ENCODE data around the gene SETBP1. TPM values are rescaled to one million over a fixed set of nuclear protein-coding genes. Genes with fewer than 3 reads are reported as not detected.

Gene SETBP1
- total and polyA plus RNA-seq, 2 donors from 2014 or later = 2.7 to 71.7 TPM

- Histone ChIP-seq H3K4me3 (ENCODE audit: low read length in 3 of 3) (peak overlapping the region in 1 of 3 donors; percentile 18), H3K27me3 (ENCODE audit: control insufficient read depth, insufficient read depth, low read length) (no peaks in the 10 kb centered on the region), H3K4me1 (ENCODE audit: control insufficient read depth in 2 of 3, insufficient read depth in 2 of 3, low read depth in 1 of 3, low read length in 3 of 3) (peaks cover 0 to 31% (median 30%) of the 10 kb centered on the region in 3 donors), H3K36me3 (ENCODE audit: control insufficient read depth in 2 of 3, insufficient read depth in 3 of 3, low read length in 3 of 3) (peaks cover 0 to 5% (median 0%) of the 10 kb centered on the region in 3 donors), H3K9me3 (ENCODE audit: control insufficient read depth in 2 of 3, insufficient read depth in 1 of 3, low read length in 3 of 3) (no peaks in the 10 kb centered on the region), H3K27ac (ENCODE audit: low read depth in 2 of 2, low read length in 2 of 2) (peak overlapping the region; percentile 84 to 85), H3K9ac (ENCODE audit: low read length in 3 of 3) (peak overlapping the region in 1 of 3 donors; percentile 27)
- TF ChIP-seq, protein P1, sequence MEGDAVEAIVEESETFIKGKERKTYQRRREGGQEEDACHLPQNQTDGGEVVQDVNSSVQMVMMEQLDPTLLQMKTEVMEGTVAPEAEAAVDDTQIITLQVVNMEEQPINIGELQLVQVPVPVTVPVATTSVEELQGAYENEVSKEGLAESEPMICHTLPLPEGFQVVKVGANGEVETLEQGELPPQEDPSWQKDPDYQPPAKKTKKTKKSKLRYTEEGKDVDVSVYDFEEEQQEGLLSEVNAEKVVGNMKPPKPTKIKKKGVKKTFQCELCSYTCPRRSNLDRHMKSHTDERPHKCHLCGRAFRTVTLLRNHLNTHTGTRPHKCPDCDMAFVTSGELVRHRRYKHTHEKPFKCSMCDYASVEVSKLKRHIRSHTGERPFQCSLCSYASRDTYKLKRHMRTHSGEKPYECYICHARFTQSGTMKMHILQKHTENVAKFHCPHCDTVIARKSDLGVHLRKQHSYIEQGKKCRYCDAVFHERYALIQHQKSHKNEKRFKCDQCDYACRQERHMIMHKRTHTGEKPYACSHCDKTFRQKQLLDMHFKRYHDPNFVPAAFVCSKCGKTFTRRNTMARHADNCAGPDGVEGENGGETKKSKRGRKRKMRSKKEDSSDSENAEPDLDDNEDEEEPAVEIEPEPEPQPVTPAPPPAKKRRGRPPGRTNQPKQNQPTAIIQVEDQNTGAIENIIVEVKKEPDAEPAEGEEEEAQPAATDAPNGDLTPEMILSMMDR (IDR thresholded peaks at IDR 0.05; ENCODE audit: borderline replicate concordance, extremely low read depth, insufficient read depth) = no peak
- DNase-seq (peak in 1 of 5 donors; percentile 62), FAIRE-seq (peak; percentile 84)
- intact Hi-C loops (cut with DNase I) = no loop called here
Measured at GRCh38 chr18:44708451-44709083, 27.9 kb downstream of the SETBP1 start.

DNA sequence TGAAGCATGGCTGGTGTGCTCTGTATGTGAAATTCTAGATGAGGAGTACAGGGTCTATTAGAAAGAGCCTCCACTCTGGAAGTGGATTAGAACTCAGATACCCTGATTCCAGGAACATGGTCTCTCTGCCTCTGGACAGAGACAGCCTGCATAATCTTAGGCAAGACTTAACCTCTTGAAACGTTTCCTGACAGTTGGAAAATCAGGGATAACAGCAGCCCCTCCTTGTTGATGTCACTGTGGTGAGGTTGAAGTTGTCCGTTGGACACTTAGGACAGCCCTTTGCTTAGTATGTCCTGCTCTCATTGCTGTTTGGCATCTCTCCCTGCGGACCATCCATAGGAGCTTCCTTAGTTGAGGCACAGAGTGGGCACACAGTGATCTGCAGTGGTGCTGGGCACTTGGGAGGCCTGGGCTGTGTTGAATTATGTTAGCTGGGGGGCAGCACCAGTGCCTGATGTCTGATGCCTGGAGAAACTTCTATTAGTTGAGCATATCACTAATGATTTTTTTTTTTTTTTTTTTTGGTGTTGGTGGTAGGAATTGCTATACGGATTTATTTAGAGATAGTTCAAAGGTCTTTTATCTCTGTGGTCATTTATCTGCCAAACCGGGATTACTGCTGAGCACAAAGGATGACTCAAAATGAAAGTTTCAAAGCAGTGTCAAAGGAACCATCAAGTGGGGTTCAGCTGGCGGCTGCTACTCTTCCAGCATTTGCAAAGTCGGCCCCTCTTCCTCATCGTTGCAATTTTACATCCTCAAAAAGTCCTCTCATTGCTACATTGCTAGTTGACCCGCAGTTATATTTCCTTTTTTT lies 28.8 kb downstream of the SETBP1 start:
- TF ChIP-seq, protein P1 (IDR thresholded peaks at IDR 0.05; ENCODE audit: borderline replicate concordance, extremely low read depth, insufficient read depth) = no peak

GRCh38 chr18:44710931-44711330 lies 30.2 kb downstream of the SETBP1 start:
- Histone ChIP-seq H3K4me1 (ENCODE audit: control insufficient read depth in 2 of 3, insufficient read depth in 2 of 3, low read depth in 1 of 3, low read length in 3 of 3) (peaks cover 4 to 34% (median 33%) of the 10 kb centered on the region in 3 donors), H3K9me3 (ENCODE audit: control insufficient read depth in 2 of 3, insufficient read depth in 1 of 3, low read length in 3 of 3) (no peaks in the 10 kb centered on the region), H3K36me3 (ENCODE audit: control insufficient read depth in 2 of 3, insufficient read depth in 3 of 3, low read length in 3 of 3) (peaks cover 0 to 3% (median 0%) of the 10 kb centered on the region in 3 donors), H3K9ac (ENCODE audit: low read length in 3 of 3) (no peak overlapping the region), H3K4me3 (ENCODE audit: low read length in 3 of 3) (no peak overlapping the region), H3K27ac (ENCODE audit: low read depth in 2 of 2, low read length in 2 of 2) (peak overlapping the region; percentile 33 to 35), H3K27me3 (ENCODE audit: control insufficient read depth, insufficient read depth, low read length) (no peaks in the 10 kb centered on the region)
- DNase-seq = peak in 4 of 5 donors; percentile 60 to 75 (median 69)
- intact Hi-C loops (cut with DNase I) = no loop called here
- TF ChIP-seq, protein P1 (IDR thresholded peaks at IDR 0.05; ENCODE audit: borderline replicate concordance, extremely low read depth, insufficient read depth) = no peak
- no peak for FAIRE-seq

More for the DNA sequence above, 28.8 kb downstream of the SETBP1 start:
- no peak for FAIRE-seq
- Histone ChIP-seq H3K4me3 (ENCODE audit: low read length in 3 of 3) (peak overlapping the region in 1 of 3 donors; percentile 18), H3K9me3 (ENCODE audit: control insufficient read depth in 2 of 3, insufficient read depth in 1 of 3, low read length in 3 of 3) (no peaks in the 10 kb centered on the region), H3K4me1 (ENCODE audit: control insufficient read depth in 2 of 3, insufficient read depth in 2 of 3, low read depth in 1 of 3, low read length in 3 of 3) (peaks cover 0 to 31% (median 30%) of the 10 kb centered on the region in 3 donors), H3K27ac (ENCODE audit: low read depth in 2 of 2, low read length in 2 of 2) (peak overlapping the region; percentile 84 to 85), H3K36me3 (ENCODE audit: control insufficient read depth in 2 of 3, insufficient read depth in 3 of 3, low read length in 3 of 3) (peaks cover 0 to 7% (median 0%) of the 10 kb centered on the region in 3 donors), H3K27me3 (ENCODE audit: control insufficient read depth, insufficient read depth, low read length) (no peaks in the 10 kb centered on the region), H3K9ac (ENCODE audit: low read length in 3 of 3) (peak overlapping the region in 1 of 3 donors; percentile 27)
- intact Hi-C loops (cut with DNase I) = no loop called here
- DNase-seq = peak in 1 of 5 donors; percentile 79

Measured in kidney (tissue), 14 donors.